ENCODE results near the gene RBBP8NL.
"Not testable (repeated sequence)": the region's sequence is repeated elsewhere in the genome, so short reads cannot be mapped to it uniquely, and the experiment has no call there.

Gene RBBP8NL

DNA sequence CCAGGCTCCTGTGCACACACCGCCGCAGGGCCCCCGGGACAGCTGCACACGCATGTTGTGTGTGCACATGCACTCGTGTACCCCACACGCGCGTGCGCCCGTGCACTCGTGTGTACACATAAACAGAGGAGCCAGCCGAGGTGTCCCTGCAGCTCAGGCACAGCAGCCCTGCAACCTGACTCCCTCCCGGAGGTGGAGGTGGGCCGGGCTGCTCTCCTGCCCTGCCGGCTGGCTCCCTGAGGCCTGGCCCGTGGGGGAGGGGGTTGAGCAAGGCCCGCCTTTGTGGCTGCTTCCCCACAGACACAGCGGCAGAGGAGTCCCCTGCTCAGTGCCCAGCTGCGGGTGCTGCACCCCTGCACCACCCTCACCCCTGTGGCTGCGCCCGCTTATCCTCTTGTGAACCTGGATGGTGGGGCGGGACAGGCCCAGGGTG, 624 bp downstream of the RBBP8NL start:
- in situ Hi-C loops (cut with HindIII; ENCODE audit: low pct_ligation_motif_present, low pct_unique_long_range_greater_than_20kb, low sequenced_read_pairs), result no loop called here
- DNase-seq, result no peak

DNA sequence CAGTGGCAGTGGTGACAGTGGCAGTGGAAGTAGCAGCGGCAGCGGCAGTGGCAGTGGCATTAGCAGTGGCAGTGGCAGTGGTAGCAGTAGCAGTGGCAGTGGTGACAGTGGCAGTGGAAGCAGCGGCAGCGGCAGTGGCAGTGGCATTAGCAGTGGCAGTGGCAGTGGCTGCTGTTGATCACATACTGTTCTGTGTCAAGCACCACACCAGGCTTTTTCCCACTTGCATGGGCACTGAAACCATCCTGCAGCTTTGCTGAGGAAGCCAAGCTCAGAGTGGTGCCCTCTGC, 1.3 kb downstream of the RBBP8NL start:
- in situ Hi-C loops (cut with HindIII; ENCODE audit: low pct_ligation_motif_present, low pct_unique_long_range_greater_than_20kb, low sequenced_read_pairs); DNase-seq: not testable (repeated sequence)

DNA sequence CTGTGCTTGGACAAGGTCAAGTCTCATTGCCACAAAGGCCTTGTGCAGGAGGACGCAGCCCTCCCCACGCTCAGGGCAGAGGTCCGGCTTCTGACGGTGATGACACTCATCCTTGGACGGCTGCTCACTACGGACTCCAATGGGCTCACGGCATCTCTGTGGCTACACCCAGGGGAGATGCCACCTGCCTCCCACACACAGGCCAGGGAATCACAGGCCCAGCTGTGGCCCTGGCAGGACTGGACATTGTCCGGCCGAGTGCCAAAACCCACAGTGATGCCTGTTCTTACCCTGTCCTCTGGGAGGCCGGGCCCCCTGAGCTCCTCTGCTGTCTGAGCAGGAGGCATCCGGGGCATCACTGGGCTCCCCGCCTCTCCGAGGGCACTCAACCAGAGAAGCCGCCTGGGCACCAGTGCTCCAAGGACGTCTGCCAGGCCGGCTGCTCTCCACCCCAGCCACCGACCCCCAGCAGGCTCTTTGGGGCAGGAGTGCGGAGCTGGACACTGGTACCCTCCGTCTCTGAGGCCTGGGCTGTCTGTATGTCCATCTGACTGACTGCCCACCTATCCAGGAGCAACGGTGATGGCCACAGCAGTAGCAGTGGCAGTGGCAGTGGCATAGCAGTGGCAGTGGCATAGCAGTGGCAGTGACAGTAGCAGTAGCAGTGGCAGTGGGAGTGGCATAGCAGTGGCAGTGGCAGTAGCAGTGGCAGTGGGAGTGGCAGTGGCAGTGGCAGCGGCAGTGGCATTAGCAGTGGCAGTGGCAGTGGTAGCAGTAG, 1.9 kb downstream of the RBBP8NL start:
- in situ Hi-C loops (cut with HindIII; ENCODE audit: low pct_ligation_motif_present, low pct_unique_long_range_greater_than_20kb, low sequenced_read_pairs), result no loop called here
- peak; percentile 8 for DNase-seq

DNA sequence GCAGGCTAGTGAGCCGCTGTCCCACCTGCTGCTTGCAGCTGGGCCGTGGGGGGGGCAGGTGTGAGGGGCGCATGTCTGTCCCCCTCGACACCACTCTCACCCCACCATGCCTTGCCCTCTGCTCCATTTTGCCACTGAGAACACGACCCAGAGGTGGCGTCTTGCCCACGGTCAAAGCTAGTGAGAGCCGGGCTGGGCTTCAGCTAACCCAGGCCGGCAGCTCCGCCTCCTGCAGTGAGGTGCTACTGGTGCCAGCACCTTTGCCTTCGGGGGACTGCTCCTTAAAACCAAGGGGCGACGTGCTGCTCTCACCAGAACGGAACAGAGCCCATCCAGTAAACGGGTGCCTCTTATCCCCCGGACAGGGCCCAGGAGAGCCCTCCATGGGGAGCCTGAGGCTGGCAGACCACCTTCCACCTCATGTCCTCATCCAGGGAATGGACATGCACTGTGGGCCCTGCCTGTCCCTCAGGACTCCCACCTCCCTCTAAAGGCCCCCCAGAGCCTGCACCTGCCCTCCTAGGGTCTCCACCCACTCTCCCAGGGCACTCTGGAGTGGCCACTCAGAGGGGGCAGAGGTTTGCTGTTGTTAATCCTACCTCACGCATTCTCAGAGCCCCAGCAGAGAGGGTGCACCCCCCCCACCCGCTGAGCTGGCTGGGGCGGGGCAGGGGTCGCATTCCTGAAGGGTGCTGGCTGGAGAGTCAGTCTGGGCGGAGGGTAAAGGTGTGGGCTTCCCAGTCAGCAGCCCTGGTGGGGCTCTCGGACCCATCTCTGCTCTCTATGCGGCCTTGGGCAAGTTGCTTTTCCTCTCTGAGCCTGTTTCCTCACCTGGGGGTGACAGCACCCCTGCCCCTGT, 2.9 kb downstream of the RBBP8NL start:
- no peak for DNase-seq
- in situ Hi-C loops (cut with HindIII; ENCODE audit: low pct_ligation_motif_present, low pct_unique_long_range_greater_than_20kb, low sequenced_read_pairs), result no loop called here

DNA sequence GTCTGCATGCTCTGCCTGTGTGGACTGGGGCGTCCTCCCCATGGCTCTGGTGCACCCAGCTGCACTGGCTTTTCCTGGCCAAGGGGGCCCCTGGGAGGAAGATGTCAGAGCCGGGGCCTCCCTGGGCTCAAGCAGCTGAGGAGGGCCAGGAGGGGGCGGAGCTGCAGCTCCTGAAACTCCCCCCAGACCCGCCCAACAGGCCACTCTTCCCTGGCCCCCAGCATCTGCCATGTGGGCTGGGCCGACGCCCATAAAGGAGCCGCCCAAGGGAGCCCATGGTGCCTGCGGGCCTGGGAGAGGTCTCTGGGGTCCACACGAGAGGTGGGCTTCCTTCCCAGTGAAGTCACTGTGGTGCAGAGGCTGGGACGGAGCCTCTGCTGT, 4.0 kb downstream of the RBBP8NL start:
- in situ Hi-C loops (cut with HindIII; ENCODE audit: low pct_ligation_motif_present, low pct_unique_long_range_greater_than_20kb, low sequenced_read_pairs), result no loop called here
- no peak for DNase-seq

DNA sequence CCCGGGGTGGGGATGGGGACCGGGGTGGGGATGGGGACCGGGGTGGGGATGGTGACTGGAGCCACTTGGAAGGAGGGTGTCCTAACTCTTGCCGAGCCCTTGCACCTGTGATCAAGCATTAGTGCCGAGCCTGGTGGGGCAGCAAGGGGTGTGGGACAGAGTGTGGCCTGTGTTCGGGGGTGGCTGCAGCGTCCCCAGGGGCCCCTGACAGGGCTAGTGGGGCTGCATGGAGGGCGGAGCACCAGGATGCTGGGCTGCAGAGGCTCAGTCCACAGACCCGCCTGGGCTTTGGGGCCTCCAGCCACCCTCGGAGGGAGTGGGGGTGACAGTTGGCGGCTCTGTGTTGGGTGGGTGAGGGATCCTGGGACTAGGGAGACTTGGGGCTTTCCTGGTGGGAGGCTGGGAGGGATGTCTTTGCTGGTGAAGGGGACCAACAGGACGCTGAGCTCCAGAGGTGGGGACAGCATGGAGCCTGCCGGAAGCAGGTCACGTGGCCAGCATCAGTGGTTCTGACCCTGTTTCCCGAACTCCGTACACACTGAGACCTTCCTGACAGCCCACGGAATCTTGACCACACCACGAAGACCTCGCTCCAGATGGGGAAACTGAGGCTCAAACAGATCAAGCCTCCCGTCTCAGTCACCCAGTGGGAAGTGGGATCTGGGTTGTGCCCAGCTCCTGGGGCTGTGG, 4.6 kb downstream of the RBBP8NL start:
- DNase-seq, result no peak
- in situ Hi-C loops (cut with HindIII; ENCODE audit: low pct_ligation_motif_present, low pct_unique_long_range_greater_than_20kb, low sequenced_read_pairs), result no loop called here

DNA sequence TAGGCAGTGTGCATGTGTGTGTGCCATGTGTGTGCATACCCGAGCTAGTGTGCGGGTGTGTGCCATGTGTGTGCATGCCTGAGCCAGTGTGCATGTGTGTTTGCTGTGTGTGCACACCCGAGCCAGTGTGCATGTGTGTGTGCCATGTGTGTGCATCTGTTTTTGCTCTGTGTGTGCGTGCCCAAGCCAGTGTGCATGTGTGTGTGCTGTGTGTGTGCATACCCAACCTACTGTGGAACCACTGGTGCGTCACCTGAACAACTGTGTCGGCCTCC, 5.7 kb downstream of the RBBP8NL start:
- no peak for DNase-seq
- in situ Hi-C loops (cut with HindIII; ENCODE audit: low pct_ligation_motif_present, low pct_unique_long_range_greater_than_20kb, low sequenced_read_pairs), result no loop called here

DNA sequence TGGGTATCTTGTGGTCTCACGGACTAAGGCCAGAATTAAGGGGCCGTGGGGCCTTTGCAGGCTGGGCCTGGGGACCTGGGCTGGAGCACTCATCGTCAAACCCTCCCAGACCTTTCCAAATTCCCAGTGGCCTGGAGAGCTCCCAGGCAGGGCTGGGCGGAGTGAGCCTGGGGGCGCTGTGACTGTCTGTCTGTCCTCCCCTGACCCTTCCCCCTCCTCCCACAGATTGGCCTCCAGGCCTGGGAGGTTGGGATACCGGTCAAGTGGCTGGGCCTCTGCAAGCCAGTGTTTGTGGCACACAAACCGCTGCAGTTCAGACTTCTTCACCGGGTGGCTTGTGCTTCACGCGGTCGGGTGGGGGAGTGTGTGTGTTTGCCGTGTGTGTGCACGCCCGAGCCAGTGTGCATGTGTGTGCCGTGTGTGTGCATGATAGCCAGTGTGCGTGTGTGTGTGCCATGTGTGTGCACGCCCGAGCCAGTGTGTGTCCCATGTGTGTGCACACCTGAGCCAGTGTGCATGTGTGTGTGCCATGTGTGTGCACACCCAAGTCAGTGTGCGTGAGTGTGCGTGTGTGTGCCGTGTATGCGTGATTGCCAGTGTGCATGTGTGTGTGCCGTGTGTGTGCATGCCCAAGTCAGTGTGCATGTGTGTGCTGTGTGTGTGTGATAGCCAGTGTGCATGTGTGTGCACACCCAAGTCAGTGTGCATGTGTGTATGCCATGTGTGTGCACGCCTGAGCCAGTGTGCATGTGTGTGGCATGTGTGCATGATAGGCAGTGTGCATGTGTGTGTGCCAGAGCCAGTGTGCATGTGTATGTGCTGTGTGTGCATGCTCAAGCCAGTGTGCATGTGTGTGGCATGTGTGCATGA, 6.3 kb downstream of the RBBP8NL start:
- in situ Hi-C loops (cut with HindIII; ENCODE audit: low pct_ligation_motif_present, low pct_unique_long_range_greater_than_20kb, low sequenced_read_pairs), result no loop called here

DNA sequence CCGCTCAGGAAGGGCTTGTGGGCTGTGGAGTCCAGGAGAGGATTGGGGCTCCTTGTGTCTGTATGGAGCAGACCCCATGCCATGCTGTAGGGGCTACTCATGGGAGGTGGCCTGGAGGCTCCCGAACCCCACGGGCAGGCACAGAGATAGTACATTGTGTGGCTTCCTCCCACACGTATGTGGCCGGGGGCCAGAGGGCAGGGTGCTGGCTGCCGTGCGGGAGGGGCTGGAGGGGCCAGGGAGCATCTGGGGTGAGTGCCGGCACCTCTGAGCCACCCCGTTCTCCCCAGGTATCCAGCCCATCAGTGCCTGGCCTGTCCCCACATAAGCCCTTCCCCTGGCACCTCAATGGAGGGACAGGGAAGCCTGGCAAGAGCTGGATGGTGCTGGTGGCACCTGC, 7.6 kb downstream of the RBBP8NL start:
- DNase-seq, result no peak
- in situ Hi-C loops (cut with HindIII; ENCODE audit: low pct_ligation_motif_present, low pct_unique_long_range_greater_than_20kb, low sequenced_read_pairs), result no loop called here

More for the DNA sequence above, 6.3 kb downstream of the RBBP8NL start:
- no peak for DNase-seq

DNA sequence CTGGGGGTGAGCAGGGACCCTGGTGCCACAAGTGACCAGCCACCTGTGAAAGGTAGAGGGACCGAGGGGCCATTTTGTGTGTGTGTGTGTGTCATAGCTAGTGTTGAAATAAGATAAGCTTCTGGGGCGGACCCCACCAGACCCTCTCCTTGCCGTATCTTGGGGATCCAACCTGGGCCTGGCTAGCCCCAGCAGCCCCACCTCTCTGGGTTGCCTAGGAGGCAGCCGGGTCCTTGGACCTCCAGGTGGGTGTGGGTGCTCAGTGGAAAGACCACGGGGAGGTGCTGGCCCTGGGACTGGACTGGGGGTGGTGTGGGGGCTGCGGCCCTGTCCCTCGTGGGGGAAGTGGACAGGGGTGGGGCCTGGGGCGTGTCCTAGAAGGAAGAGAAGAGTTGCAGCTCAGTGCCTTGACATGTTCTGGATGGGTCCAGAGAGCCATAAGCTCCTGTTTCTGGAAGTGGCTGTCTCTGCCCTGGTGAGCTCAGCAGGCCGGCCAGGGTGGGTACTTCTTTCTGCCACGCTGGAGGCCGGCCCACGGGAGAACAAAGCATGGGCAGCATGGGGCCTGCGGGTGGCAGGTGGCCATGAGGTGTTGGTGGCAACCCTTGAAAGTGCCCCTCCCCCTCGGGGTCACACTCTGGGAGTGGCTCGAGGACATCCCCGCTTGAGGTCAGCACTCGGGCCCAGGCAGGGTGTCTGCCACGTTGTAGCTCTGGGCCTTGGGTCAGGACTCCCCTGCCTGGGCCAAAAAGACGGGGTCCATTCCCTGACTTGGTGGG, 8.4 kb downstream of the RBBP8NL start:
- in situ Hi-C loops (cut with HindIII; ENCODE audit: low pct_ligation_motif_present, low pct_unique_long_range_greater_than_20kb, low sequenced_read_pairs), result no loop called here
- DNase-seq, result no peak

DNA sequence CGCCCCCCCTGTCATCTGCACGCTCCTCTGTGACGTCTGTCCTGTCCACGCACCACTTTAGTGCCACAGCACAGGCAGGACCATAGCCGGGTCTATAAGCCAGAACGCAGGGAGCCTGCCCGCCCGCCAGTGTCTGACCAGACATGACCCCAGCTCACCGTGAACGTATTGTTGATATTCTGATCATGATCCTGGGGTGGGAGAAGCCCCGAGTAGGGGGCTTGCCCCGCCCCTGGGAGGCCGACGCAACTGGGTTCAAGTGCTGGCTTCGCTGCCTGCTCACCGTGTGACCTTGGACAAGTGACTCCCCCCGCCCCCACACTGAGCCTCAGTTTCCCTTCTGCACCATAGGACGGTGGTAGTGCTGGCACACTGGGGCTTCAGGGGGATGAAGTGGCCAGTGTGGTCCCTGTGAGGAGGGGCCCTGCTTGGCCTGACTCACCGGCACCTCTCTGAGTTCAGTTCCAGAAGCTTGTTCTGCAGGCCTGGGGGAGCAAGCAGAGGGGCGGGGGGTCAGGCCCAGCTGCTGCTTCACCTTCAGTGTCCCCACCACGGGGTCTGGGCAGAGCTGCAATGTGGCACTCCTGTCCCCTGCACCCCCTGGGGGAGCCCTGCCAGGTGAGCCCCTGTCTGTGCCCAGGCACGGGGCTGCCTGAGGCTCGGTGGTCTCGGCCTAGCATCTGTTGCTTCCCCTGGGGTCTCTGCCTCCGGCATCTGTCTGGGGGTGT, 9.2 kb downstream of the RBBP8NL start:
- in situ Hi-C loops (cut with HindIII; ENCODE audit: low pct_ligation_motif_present, low pct_unique_long_range_greater_than_20kb, low sequenced_read_pairs), result no loop called here

DNA sequence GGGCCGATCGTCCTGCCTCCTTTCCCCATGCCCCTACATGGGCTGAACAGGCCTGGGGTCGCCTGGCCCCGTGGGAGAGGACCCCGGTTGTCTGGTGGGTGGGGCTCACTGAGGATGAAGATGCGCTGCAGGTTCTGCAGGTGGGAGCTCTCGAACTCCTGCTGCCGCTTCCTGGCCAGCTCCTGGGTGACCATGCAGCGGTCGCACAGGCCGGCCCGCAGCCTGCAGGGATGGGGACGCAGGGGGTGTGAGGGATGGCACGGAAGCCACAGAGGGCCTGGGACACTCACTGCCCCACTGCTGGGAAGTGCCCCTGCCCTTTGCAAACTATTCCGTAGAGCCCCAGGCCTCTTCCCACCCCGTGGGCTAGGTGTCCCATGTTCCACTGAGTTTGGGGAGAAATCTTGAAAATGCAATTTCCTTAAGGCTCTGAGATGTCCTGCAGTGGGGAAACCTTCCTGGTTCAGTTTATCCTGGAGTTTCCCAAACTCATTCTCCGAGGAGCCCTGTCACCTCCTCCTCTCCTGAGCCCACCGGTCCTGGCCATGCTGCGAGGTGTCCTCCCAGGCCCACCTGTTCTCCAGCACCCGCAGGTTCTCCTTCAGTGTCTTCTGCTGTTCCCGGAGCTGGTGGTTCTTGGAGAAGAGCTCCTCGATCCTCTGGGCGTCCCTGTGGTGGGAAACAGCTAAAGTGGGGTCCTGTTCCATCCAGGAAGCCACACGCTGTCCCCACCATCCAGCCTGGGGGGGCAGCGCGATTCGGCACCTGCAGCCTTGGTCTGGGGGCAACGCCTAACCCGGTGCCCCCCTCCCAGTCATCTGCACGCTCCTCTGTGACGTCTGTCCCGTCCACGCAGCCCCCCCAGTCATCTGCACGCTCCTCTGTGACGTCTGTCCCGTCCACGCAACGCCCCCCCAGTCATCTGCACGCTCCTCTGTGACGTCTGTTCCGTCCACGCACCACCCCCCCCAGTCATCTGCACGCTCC, 10.4 kb downstream of the RBBP8NL start:
- in situ Hi-C loops (cut with HindIII; ENCODE audit: low pct_ligation_motif_present, low pct_unique_long_range_greater_than_20kb, low sequenced_read_pairs), result no loop called here
- DNase-seq, result no peak

More for the DNA sequence above, 9.2 kb downstream of the RBBP8NL start:
- DNase-seq, result no peak

DNA sequence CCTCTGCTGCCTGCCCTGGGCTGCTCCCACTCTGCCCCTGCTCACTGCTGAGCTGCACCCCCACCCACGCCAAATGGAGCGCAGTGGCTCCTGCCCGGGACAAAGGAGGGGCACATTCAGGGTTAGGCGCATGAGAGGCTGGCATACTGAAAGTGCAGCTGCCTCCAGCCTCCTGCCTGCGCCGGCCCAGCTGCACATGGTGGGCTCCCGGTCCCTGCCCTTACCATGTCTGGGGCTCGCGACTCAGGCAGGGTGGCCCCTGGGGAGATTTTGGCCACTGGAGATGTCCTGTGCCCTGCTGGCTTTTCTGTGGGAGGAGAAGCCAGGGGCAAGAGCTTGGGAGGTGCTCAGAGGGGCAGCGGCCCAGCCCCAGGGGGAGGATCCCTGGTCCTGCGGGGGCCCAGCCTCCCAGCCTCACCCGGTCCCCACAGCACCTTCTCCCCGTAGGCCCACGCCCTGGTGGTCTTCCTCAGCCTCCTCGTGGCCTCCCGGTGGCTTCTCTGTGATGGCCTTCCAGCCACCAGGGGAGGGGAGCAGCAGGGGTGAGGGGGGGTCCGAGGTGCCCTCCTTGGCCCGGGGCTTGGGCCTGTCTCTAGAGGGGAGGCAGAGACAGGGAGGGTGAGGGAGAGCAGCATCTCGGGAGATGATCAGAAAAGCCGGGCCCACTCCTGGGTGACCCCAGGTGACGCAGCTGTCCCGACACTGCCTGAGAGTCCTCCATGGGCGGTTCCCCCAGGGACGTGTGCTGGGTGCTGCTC, 11.8 kb downstream of the RBBP8NL start:
- no peak for DNase-seq
- in situ Hi-C loops (cut with HindIII; ENCODE audit: low pct_ligation_motif_present, low pct_unique_long_range_greater_than_20kb, low sequenced_read_pairs), result no loop called here

DNA sequence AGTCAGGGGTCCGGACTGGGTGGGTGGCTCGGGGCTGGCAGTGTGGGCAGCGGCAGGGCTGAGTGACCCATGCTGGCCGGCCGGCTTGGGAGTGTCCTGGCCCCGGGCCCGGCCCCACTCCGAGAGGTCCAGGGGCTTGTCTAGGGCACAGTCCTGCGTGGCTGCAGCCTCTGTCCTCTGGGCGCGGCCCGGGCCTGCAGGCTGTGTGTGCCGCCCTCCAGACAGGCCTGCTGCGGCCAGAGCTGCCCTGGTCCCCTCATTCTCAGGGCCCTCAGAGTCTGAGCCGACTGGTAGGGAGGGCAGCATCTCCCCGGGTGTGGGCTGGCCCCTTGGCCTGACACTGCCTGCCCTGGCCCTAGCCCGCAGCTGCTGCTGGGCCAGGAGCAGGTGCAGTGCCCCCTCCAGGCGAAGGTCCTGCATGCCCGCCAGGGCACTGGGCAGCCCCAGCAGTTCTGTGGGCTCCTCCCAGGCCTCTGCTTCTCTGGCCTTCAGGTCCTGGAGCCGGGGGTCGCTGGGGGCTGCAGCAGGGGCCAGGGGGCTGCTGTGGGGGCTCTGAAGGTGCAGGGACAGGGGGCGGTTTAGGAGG, 13.3 kb downstream of the RBBP8NL start:
- in situ Hi-C loops (cut with HindIII; ENCODE audit: low pct_ligation_motif_present, low pct_unique_long_range_greater_than_20kb, low sequenced_read_pairs), result no loop called here
- DNase-seq, result peak; percentile 37

DNA sequence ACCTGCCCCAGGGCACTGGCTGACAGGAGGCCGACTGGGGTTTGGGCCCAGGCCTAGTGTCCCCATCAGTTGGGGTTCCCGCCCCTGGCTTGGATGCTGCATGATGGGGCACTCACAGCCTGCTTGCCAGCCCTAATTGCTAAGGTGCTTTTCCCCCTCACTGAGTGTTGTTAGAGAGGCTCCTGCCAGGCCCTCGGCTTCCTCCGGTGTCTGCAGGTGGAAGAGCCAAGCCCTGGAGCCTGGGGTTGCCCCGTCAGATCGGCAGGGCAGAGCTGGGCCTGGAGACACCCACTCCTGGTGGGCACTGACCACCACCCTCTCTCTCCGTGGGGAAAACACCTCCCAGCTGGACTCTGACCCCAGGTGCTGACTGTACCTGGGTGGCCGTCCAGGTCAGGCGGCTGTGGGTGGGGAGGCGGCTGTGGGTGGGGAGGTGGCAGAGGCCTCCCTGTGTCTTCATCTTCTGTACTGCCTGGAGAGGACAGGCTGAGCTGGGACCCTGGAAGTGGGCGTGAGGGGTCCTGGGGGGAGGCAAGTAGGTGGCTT, 14.2 kb downstream of the RBBP8NL start:
- no peak for DNase-seq
- in situ Hi-C loops (cut with HindIII; ENCODE audit: low pct_ligation_motif_present, low pct_unique_long_range_greater_than_20kb, low sequenced_read_pairs), result no loop called here

All from ACHN (cell line).